ENCODE measurements around the gene CDK7.
A peak's percentile ranks its signal among the peaks of the same experiment; 100 is the strongest.

Gene CDK7

GRCh38 chr5:69288688-69289087, 54.0 kb downstream of the CDK7 start:
- DNase-seq (ENCODE audit: low spot score) = no peak
- no peak for FAIRE-seq

- FAIRE-seq (no peak), DNase-seq (ENCODE audit: low spot score) (no peak)
These were observed 57.6 kb downstream of the CDK7 start for GRCh38 chr5:69292306-69292705.

GRCh38 chr5:69293882-69294281, 59.2 kb downstream of the CDK7 start:
- DNase-seq (ENCODE audit: low spot score) (no peak), FAIRE-seq (no peak)

GRCh38 chr5:69295088-69295754, 60.5 kb downstream of the CDK7 start:
- FAIRE-seq (no peak), DNase-seq (ENCODE audit: low spot score) (peak; percentile 14)

GRCh38 chr5:69299625-69300024, 64.9 kb downstream of the CDK7 start:
- FAIRE-seq (no peak), DNase-seq (ENCODE audit: low spot score) (no peak)

GRCh38 chr5:69300537-69301203, 66.0 kb downstream of the CDK7 start:
- FAIRE-seq (no peak), DNase-seq (ENCODE audit: low spot score) (no peak)

GRCh38 chr5:69305512-69305911, 70.8 kb downstream of the CDK7 start:
- DNase-seq (ENCODE audit: low spot score) (no peak), FAIRE-seq (no peak)

- FAIRE-seq = no peak
These were observed 73.4 kb downstream of the CDK7 start for GRCh38 chr5:69308046-69308553.

GRCh38 chr5:69309380-69309779, 74.7 kb downstream of the CDK7 start:
- FAIRE-seq (no peak), DNase-seq (ENCODE audit: low spot score) (no peak)

More at GRCh38 chr5:69308046-69308553, 73.4 kb downstream of the CDK7 start:
- DNase-seq (ENCODE audit: low spot score) = no peak

- DNase-seq (ENCODE audit: low spot score) (no peak), FAIRE-seq (no peak)
These were observed 77.9 kb downstream of the CDK7 start for GRCh38 chr5:69312459-69313160.

- FAIRE-seq (no peak), DNase-seq (ENCODE audit: low spot score) (no peak)
These were observed 78.7 kb downstream of the CDK7 start for GRCh38 chr5:69313428-69313827.

GRCh38 chr5:69315972-69316371, 81.3 kb downstream of the CDK7 start:
- DNase-seq (ENCODE audit: low spot score) (no peak), FAIRE-seq (no peak)

GRCh38 chr5:69317391-69317790, 82.7 kb downstream of the CDK7 start:
- FAIRE-seq (no peak), DNase-seq (ENCODE audit: low spot score) (no peak)

- DNase-seq (ENCODE audit: low spot score) (no peak), FAIRE-seq (no peak)
These were observed 91.7 kb downstream of the CDK7 start for GRCh38 chr5:69326365-69326764.

Data from RCC 7860 (cell line).